Measurements from ENCODE around the gene SLC25A29.

- TF ChIP-seq CTCF (IDR thresholded peaks at IDR 0.05; ENCODE audit: low read depth, low read length) = no peak
- TF ChIP-seq POLR2A (IDR thresholded peaks at IDR 0.05; ENCODE audit: extremely low read depth, insufficient read length) = no peak
- TF ChIP-seq MYC (IDR thresholded peaks at IDR 0.05; ENCODE audit: low read depth, low read length) = no peak
- no peak for TF ChIP-seq MAX (IDR thresholded peaks at IDR 0.05; ENCODE audit: low read depth, low read length)
Observed at GRCh38 chr14:100268591-100269207, 37.5 kb downstream of the SLC25A29 start.
